IPS-20b (cell line): ENCODE data around the gene TBX4.
"Not testable (repeated sequence)": the region's sequence is repeated elsewhere in the genome, so short reads cannot be mapped to it uniquely, and the experiment has no call there.

Experiments
- H3K27ac ChIP-seq: one replicate; pipeline ENCODE4 v1.5.1; 2013; ENCODE audit warnings: low read length
- H3K27me3 ChIP-seq: 2 replicates; pipeline ENCODE4 v1.6.1; 2013; ENCODE audit warnings: mild to moderate bottlenecking, low read length, inconsistent platforms; ENCODE audit not compliant: insufficient read depth
- H3K36me3 ChIP-seq: 2 replicates; pipeline ENCODE4 v1.6.1; 2013; ENCODE audit warnings: low read depth, mild to moderate bottlenecking, inconsistent platforms, low read length, moderate library complexity; ENCODE audit not compliant: insufficient read depth
- H3K4me1 ChIP-seq: 2 replicates; pipeline ENCODE4 v1.6.1; 2013; ENCODE audit warnings: mild to moderate bottlenecking, control low read depth, inconsistent platforms, low read length, moderate library complexity; ENCODE audit not compliant: insufficient read depth
- H3K4me3 ChIP-seq: 2 replicates; pipeline ENCODE4 v1.5.1; 2013; ENCODE audit warnings: mild to moderate bottlenecking, low read length, inconsistent platforms
- H3K9ac ChIP-seq: 2 replicates; pipeline ENCODE4 v1.6.1; 2013; ENCODE audit warnings: low read depth, mild to moderate bottlenecking, inconsistent platforms, low read length, moderate library complexity
- H3K9me3 ChIP-seq: 2 replicates; pipeline ENCODE4 v1.6.1; 2013; ENCODE audit warnings: mild to moderate bottlenecking, low read depth, low read length, inconsistent platforms; ENCODE audit not compliant: insufficient read depth

Gene TBX4

DNA sequence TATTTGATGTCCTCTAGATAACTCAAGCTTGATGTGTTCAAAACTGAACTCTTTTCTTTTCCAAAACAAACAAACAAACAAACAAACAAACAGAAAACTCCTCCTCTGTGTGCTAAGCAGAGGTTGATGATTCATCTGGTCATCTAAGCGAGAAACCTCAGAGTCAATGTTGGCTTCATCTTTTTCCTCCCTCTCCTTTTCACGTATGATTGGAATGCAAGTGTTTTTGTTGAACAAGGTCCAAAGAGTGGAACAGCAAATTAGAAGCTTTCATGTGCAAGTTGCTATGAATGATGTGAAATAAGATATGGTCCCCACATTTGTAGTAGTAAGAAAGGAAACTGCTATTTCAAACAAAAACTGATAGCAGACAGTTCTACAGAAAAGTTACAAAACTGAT is 52.5 kb downstream of the TBX4 start:
- Histone ChIP-seq H3K36me3 (no peaks in the 10 kb centered on the region), H3K27me3 (no peaks in the 10 kb centered on the region), H3K9me3 (no peaks in the 10 kb centered on the region), H3K4me3 (no peak overlapping the region), H3K9ac (no peak overlapping the region), H3K4me1 (no peaks in the 10 kb centered on the region), H3K27ac (no peak overlapping the region)

DNA sequence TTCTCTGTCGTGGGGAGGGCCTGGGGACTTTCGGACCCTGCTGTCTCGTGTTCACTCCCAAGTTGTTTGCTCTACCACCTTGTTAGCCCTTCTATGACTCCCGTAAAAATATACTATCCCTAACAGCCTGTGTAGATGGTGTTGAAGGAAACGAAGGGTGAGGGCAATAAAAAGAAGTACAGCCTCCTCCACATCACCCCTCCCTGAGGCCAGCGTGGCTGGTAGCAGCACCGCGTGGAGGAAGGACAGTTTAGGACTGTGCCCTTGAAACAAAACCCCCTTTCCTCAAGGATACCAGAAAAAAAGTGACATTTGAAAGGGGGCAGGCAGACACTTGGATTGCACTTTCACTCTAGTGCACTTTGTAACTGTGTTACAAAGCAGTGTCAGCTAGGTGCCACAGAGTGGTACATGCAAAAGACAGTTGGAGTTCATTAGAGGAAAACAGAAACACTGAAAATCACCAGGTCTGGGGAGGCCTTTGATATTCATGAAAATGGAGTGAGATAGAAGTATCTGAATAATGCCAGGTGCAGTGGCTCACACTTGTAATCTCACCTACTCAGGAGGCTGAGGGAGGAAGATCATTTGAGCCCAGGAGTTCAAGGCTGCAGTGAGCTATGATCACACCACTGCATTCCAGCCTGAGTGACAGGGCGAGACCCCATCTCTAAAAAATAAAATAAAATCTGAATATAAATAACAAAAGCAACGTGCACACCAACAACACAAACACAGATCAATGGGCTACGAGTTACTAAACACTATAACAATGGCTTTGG is 53.8 kb downstream of the TBX4 start:
- Histone ChIP-seq H3K36me3 (no peaks in the 10 kb centered on the region), H3K27ac (no peak overlapping the region), H3K27me3 (no peaks in the 10 kb centered on the region), H3K9ac (no peak overlapping the region), H3K4me3 (no peak overlapping the region), H3K9me3 (no peaks in the 10 kb centered on the region), H3K4me1 (no peaks in the 10 kb centered on the region)

DNA sequence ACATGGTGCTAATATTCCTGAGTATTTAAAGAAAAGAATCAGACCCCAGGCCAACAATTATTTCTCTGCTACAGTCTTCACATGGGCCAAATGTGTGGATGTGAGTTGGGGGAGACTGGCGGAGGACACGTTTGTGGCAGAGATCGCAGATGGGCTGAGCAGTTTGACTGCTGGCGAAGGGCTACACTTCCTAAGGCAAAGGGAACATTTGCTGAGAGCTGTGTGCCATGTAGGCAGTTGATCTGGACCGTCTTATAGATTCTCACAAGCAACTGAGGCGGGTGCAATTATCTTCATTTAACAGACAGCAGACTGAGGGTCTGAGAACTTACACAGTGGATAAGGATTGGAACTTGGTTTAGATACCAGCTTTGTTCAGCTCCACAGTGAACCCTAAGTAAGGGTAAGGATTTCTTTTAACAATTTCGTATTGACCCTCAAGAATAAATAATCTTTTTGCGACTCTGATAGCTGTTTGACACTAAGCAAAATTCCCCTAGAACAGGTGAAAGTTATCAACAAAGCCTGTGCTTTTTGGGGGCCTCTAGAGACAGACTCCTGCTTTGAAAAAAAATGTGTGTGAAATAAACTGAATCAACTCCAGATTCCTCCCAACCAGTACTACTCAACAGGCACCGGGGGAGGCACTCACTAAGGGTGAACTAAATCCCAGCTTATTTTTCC is 55.3 kb downstream of the TBX4 start:
- Histone ChIP-seq H3K36me3 (no peaks in the 10 kb centered on the region), H3K27ac (no peak overlapping the region), H3K27me3 (no peaks in the 10 kb centered on the region), H3K4me3 (no peak overlapping the region), H3K9ac (no peak overlapping the region), H3K4me1 (no peaks in the 10 kb centered on the region), H3K9me3 (no peaks in the 10 kb centered on the region)

DNA sequence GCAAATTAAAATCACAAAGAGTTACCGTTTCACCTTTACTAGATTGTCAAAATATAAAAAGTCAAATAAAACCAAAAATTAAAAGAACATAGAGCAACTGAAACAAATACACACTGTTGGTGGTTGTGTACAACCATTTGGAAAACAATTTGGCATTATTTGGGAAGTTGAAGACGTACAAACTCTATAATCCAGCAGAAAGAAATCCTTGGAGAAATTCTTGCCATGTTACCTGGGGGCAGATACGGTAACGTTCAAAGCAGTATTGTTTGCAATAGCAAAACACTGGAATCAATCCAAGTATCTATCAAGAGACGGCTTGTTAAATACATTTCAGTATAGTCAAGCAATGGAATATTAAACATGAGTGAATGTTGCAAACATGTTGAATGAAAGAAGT is 56.7 kb downstream of the TBX4 start:
- no peaks in the 10 kb centered on the region for H3K27me3 ChIP-seq
- no peaks in the 10 kb centered on the region for H3K9me3 ChIP-seq
- no peak overlapping the region for H3K27ac ChIP-seq
- no peak overlapping the region for H3K9ac ChIP-seq
- H3K4me1 ChIP-seq: no peaks in the 10 kb centered on the region
- H3K36me3 ChIP-seq: no peaks in the 10 kb centered on the region
- H3K4me3 ChIP-seq: no peak overlapping the region

DNA sequence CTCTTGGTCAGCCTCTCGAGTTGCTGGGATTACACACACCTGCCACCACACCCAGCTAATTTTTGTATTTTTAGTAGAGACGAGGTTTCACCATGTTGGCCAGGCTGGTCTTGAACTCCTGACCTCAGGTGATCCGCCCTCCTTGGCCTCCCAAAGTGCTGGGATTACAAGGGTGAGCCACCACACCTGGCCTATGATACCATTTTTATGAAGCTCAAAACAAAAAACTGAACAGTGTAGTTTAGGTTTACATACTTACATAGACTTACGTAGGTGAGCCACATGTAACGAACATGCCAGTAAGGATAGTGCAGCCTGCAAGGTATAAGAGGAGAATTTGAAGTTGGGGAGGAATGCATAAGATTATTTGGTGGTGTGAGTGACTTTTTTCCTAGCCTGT is 57.2 kb downstream of the TBX4 start:
- not testable (repeated sequence) for H3K36me3 ChIP-seq, H3K4me3 ChIP-seq, H3K27ac ChIP-seq, H3K9me3 ChIP-seq, H3K9ac ChIP-seq, H3K27me3 ChIP-seq, H3K4me1 ChIP-seq

DNA sequence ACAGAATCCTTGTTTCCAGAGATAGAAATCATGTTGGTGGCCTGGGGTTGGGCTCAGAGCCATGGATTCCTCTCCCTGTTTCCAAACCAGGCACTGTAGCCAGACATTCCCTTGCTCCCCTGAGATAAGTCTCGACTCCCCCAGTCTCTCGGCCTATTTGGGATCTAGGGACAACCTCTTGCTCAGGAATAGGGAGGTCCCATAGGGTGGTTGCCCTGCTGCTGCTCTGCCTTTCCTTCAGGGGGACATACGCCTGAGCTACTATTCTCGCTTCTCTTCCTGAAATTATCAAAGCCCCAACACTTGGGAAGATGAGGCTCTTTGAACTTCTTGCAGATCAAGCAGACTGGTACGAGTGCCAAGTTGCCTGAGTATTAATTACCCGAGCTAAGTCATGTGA is 58.0 kb downstream of the TBX4 start:
- Histone ChIP-seq H3K4me1 (no peaks in the 10 kb centered on the region), H3K36me3 (no peaks in the 10 kb centered on the region), H3K4me3 (no peak overlapping the region)

DNA sequence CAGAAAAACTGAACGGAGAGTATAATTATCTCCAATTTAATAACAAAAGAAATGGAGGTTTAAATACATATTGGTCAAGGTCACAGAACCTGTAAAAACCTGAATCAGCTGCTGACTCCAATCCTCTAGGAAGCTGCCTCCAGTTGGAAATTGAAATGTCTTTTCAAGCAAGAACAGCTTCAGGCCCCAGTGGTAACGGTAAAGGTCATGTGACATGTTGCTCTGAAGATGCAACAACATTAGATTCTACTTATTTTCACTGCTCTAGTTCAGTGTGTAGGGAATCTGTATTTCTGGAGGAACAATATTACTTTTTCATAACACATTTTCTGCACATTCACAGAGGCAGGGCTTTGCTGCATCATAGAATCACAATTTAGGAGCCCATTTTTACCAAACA is 58.8 kb downstream of the TBX4 start:
- Histone ChIP-seq H3K27me3 (no peaks in the 10 kb centered on the region), H3K36me3 (no peaks in the 10 kb centered on the region), H3K27ac (no peak overlapping the region), H3K9ac (no peak overlapping the region), H3K4me3 (no peak overlapping the region), H3K4me1 (no peaks in the 10 kb centered on the region), H3K9me3 (no peaks in the 10 kb centered on the region)

More for the DNA sequence above, 58.0 kb downstream of the TBX4 start:
- H3K27ac ChIP-seq: no peak overlapping the region
- no peaks in the 10 kb centered on the region for H3K9me3 ChIP-seq
- no peaks in the 10 kb centered on the region for H3K27me3 ChIP-seq
- H3K9ac ChIP-seq: no peak overlapping the region

DNA sequence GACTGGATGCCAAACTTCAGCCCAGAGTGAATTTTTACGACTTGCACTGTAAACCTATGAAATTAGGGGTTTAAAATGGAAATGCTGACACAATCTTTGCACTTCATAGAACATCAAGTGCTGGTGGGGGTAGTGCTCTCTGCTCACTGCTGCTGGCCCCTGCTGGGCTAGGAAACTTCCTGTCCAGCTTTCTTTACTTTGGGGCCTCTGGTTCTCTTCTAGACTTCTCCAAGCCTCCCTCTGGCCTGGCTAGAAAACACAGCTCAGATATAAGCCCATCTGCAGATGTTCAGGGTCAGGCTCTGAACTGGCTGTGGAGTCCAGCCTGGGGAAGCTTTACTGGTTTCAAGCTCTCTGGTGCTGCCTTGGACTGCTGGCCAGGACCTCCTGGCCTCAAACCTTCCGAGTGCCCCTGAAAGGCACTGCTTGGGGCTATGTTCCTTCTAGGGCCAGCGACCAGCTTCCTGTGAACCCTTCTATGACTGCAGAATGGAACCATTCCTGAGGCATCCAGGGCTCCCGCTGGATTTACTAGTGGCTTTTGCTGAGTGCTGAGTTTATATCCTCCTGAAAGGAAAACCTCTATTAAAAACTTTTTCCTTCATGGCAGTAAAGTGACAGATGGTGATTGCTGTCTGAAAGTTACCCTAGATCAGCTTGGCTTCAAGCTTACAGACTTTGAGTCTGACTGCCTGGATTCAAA is 59.4 kb downstream of the TBX4 start:
- no peak overlapping the region for H3K9ac ChIP-seq
- no peaks in the 10 kb centered on the region for H3K9me3 ChIP-seq
- no peaks in the 10 kb centered on the region for H3K36me3 ChIP-seq
- no peaks in the 10 kb centered on the region for H3K4me1 ChIP-seq
- H3K27me3 ChIP-seq: no peaks in the 10 kb centered on the region
- no peak overlapping the region for H3K4me3 ChIP-seq
- no peak overlapping the region for H3K27ac ChIP-seq

DNA sequence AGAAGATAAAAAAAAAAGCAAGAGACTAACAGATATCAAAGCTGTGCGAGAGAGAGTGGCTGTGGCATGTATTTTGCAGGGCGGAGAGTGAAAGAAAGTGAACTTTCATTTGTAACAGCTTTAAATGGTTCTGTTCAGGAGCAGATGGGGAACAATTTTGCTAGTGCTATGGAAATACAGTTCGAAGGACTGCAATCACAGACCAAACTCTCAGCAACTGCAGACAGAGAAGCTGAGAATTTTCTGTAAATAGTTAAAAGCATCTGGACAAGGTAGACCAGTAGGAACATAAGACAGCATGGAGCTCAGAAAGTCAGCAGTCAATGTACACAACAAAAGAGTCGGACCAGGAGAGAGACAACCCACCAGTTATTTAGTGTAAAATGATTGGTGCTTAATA is 62.3 kb downstream of the TBX4 start:
- Histone ChIP-seq H3K9ac (no peak overlapping the region), H3K4me3 (no peak overlapping the region), H3K4me1 (no peaks in the 10 kb centered on the region), H3K27me3 (no peaks in the 10 kb centered on the region), H3K36me3 (no peaks in the 10 kb centered on the region), H3K9me3 (no peaks in the 10 kb centered on the region), H3K27ac (no peak overlapping the region)

DNA sequence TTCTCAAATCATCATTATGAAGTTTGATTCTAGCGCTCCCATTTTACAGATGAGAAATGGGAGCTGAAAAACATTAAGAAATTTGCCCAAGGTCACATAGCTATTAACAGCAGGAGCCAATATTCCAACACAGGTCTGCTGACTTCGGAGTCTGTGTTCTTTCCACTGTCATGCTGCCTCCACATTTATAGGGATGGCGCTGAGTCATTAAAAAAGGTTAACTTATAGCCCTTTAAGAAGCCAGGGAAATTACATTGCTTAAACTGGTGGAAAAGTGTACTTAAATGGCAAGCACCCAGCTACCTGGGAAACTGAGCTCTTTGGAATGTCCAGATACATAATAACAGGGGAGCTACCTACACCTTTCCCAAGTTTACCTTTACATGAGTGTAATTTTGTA is 65.0 kb downstream of the TBX4 start:
- H3K9me3 ChIP-seq: no peaks in the 10 kb centered on the region
- H3K4me3 ChIP-seq: no peak overlapping the region
- no peaks in the 10 kb centered on the region for H3K36me3 ChIP-seq
- H3K9ac ChIP-seq: no peak overlapping the region
- H3K4me1 ChIP-seq: no peaks in the 10 kb centered on the region
- H3K27ac ChIP-seq: no peak overlapping the region
- no peaks in the 10 kb centered on the region for H3K27me3 ChIP-seq

DNA sequence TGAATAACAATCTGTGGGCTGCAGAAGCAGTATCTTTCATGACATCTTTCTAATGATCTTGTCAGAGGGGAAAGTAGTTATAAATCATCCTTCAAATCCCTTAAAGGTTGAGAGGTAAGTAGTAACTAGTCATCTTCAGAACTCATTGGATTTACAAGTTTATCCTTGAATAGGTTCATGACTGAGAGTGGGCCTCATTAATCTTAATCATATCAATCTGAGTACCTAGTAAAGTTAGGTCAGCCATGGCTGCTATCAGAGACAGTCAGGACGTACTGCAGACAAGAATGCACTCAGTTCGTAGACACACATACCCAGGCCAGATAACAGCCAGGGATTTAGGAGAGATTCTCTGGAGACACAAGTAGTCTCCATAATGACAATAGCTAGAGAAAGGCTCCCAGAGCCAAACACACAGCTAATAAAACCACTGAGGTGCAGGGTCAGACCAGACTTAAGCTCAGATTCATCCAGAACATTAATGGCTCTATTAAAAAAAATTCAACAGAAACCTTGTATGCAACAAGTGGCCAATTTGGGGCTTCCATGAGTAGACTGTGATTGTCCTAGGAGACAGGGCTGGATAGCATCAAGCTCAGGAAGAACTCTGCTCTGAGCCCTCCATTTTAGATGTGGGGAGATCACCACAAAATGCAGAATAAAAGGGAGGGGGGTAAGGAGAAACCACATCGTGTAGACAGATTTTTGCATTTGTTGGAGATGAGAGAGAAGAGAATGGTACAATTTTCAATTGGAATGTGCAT is 65.8 kb downstream of the TBX4 start:
- Histone ChIP-seq H3K27me3 (no peaks in the 10 kb centered on the region), H3K9me3 (no peaks in the 10 kb centered on the region), H3K4me1 (no peaks in the 10 kb centered on the region), H3K9ac (no peak overlapping the region), H3K4me3 (no peak overlapping the region), H3K36me3 (no peaks in the 10 kb centered on the region), H3K27ac (no peak overlapping the region)
